IMR-90 (cell line): ENCODE measurements around the gene TMEM204. TPM values are rescaled to one million over a fixed set of nuclear protein-coding genes. Genes with fewer than 3 reads are reported as not detected.

Experiments used
- ATAC-seq: fragments of 200-7000 bp; cut with Tn5 transposase; 2 replicates; pipeline ENCODE4 v1.9.1; 2020; ENCODE audit warnings: low read depth, mild to moderate bottlenecking, moderate library complexity
- BruUV-seq: library from RNA; stranded (reverse); fragments of 400-500 nt; replicated peaks from 2 replicates; lab custom pipeline; 2021; lab: Mats Ljungman, UMichigan
- CTCF ChIA-PET: fragments of 300-600 bp; formaldehyde crosslinking; extraction: SDS; loops from one replicate; lab custom pipeline; 2021; ENCODE audit warnings: antibody characterized with exemption; lab: Yijun Ruan, JAX
- POLR2A ChIA-PET: fragments of 300-600 bp; sonication (Branson Sonifier 250); formaldehyde crosslinking; loops from one replicate; lab custom pipeline; 2022; ENCODE audit warnings: antibody characterized with exemption; ENCODE audit not compliant: unreplicated experiment; lab: Charles Lee
- DNase-seq: peaks from one replicate; pipeline ENCODE4 v3.0.0; 2013
- H2AFZ ChIP-seq: replicated peaks from 2 replicates; pipeline ENCODE3; 2013; ENCODE audit warnings: low read length, mild to moderate bottlenecking; ENCODE audit not compliant: poor library complexity
- H2AK5ac ChIP-seq: 2 replicates; pipeline ENCODE4 v1.6.1; 2013; ENCODE audit warnings: low read depth, low read length, inconsistent platforms
- H2AK9ac ChIP-seq: replicated peaks from 2 replicates; pipeline ENCODE3; 2013; ENCODE audit warnings: mild to moderate bottlenecking, low read depth, low read length, moderate library complexity; ENCODE audit not compliant: poor library complexity
- H2BK120ac ChIP-seq: 2 replicates; pipeline ENCODE4 v1.6.1; 2013; ENCODE audit warnings: low read depth, low read length, inconsistent platforms
- H2BK15ac ChIP-seq: 3 replicates; pipeline ENCODE4 v1.6.1; 2013; ENCODE audit warnings: low read depth, low read length, inconsistent platforms
- H2BK20ac ChIP-seq: 2 replicates; pipeline ENCODE4 v1.6.1; 2013; ENCODE audit warnings: low read depth, mild to moderate bottlenecking, inconsistent platforms, low read length, moderate library complexity
- H2BK5ac ChIP-seq: 2 replicates; pipeline ENCODE4 v1.6.1; 2013; ENCODE audit warnings: mild to moderate bottlenecking, low read depth, low read length, inconsistent platforms; ENCODE audit not compliant: poor library complexity, severe bottlenecking
- H3K14ac ChIP-seq: replicated peaks from 2 replicates; pipeline ENCODE4 v1.6.1; 2013; ENCODE audit warnings: low read depth, low read length, inconsistent platforms
- H3K18ac ChIP-seq: 2 replicates; pipeline ENCODE4 v1.6.1; 2013; ENCODE audit warnings: low read depth, low read length, control low read depth
- H3K23ac ChIP-seq: 2 replicates; pipeline ENCODE4 v1.6.1; 2013; ENCODE audit warnings: low read depth, low read length, inconsistent platforms
- H3K27ac ChIP-seq: 2 replicates; pipeline ENCODE4 v1.5.1; 2013; ENCODE audit warnings: mild to moderate bottlenecking, control low read depth, low read length; ENCODE audit not compliant: insufficient read depth
- H3K27me3 ChIP-seq: 2 replicates; pipeline ENCODE4 v1.6.1; 2013; ENCODE audit warnings: low read length; ENCODE audit not compliant: control insufficient read depth, insufficient read depth
- H3K36me3 ChIP-seq: 2 replicates; pipeline ENCODE4 v1.6.1; 2013; ENCODE audit warnings: low read length, mixed read lengths; ENCODE audit not compliant: control insufficient read depth, insufficient read depth
- H3K4ac ChIP-seq: 2 replicates; pipeline ENCODE4 v1.6.1; 2013; ENCODE audit warnings: low read depth, low read length, inconsistent platforms
- H3K4me1 ChIP-seq: 2 replicates; pipeline ENCODE4 v1.6.1; 2013; ENCODE audit warnings: low read length, mixed read lengths; ENCODE audit not compliant: control insufficient read depth, insufficient read depth
- H3K4me2 ChIP-seq: 2 replicates; pipeline ENCODE4 v1.6.1; 2013; ENCODE audit warnings: low read depth, mild to moderate bottlenecking, control low read depth, low read length, moderate library complexity
- H3K4me3 ChIP-seq: 2 replicates; pipeline ENCODE4 v1.5.1; 2013; ENCODE audit warnings: low read depth, mild to moderate bottlenecking, control low read depth, low read length, moderate library complexity; ENCODE audit not compliant: insufficient read depth
- H3K56ac ChIP-seq: 2 replicates; pipeline ENCODE4 v1.6.1; 2013; ENCODE audit warnings: low read length, inconsistent platforms; ENCODE audit not compliant: insufficient read depth; ENCODE audit errors: extremely low read depth
- H3K79me1 ChIP-seq, 2 experiments: 2 replicates each; pipeline ENCODE4 v1.6.1; 2013; ENCODE audit warnings: low read length in 2 of 2, inconsistent platforms in 1 of 2, low read depth in 1 of 2
- H3K9ac ChIP-seq: 2 replicates; pipeline ENCODE4 v1.6.1; 2013; ENCODE audit warnings: low read depth, low read length, control low read depth
- H3K9me1 ChIP-seq: 2 replicates; pipeline ENCODE4 v1.6.1; 2013; ENCODE audit warnings: low read length, inconsistent platforms; ENCODE audit not compliant: insufficient read depth
- H3K9me3 ChIP-seq: 2 replicates; pipeline ENCODE4 v1.6.1; 2013; ENCODE audit warnings: low read length; ENCODE audit not compliant: control insufficient read depth, insufficient read depth
- H4K20me1 ChIP-seq: 2 replicates; pipeline ENCODE4 v1.6.1; 2013; ENCODE audit warnings: low read length, inconsistent platforms; ENCODE audit not compliant: insufficient read depth
- H4K5ac ChIP-seq: 2 replicates; pipeline ENCODE4 v1.6.1; 2013; ENCODE audit warnings: mild to moderate bottlenecking, low read depth, low read length, control low read depth
- H4K8ac ChIP-seq, 2 experiments: 2 replicates each; pipeline ENCODE4 v1.6.1; 2013; ENCODE audit warnings: low read depth in 2 of 2, low read length in 2 of 2, control low read depth in 1 of 2, inconsistent platforms in 1 of 2
- H4K91ac ChIP-seq: 2 replicates; pipeline ENCODE4 v1.6.1; 2013; ENCODE audit warnings: low read depth, low read length, inconsistent platforms; ENCODE audit not compliant: insufficient read depth
- BHLHE40 ChIP-seq: fragments of 150-350 bp; IDR thresholded peaks from 2 replicates; pipeline ENCODE4 v1.6.1; 2016; ENCODE audit warnings: mild to moderate bottlenecking, low read depth, low read length
- CHD1 ChIP-seq: IDR thresholded peaks from 2 replicates; pipeline ENCODE4 v1.6.1; 2012; ENCODE audit warnings: low read depth, low read length, improper control_type of control experiment
- CTCF ChIP-seq: conservative IDR thresholded peaks from 2 replicates; pipeline ENCODE4 v1.5.1; 2012; ENCODE audit warnings: mild to moderate bottlenecking, low read depth, low read length, improper control_type of control experiment
- MAFK ChIP-seq: IDR thresholded peaks from 2 replicates; pipeline ENCODE4 v1.6.1; 2012; ENCODE audit warnings: low read depth, low read length, improper control_type of control experiment
- MXI1 ChIP-seq: IDR thresholded peaks from 2 replicates; pipeline ENCODE4 v1.6.1; 2012; ENCODE audit warnings: low read depth, mild to moderate bottlenecking, low read length, moderate library complexity, borderline replicate concordance
- RCOR1 ChIP-seq: IDR thresholded peaks from 2 replicates; pipeline ENCODE4 v1.6.1; 2012; ENCODE audit warnings: mild to moderate bottlenecking, low read length, improper control_type of control experiment; ENCODE audit not compliant: insufficient replicate concordance
- SMC3 ChIP-seq: fragments of 150-350 bp; IDR thresholded peaks from 2 replicates; pipeline ENCODE4 v1.6.1; 2016; ENCODE audit warnings: low read depth, mild to moderate bottlenecking, antibody characterized with exemption, low read length, moderate library complexity
- WGBS, 2 experiments: methylation state at CpG; one replicate each; pipeline versions ENCODE4 v1.1.5 to v1.1.7; 2013; ENCODE audit warnings: missing lambda C conversion rate in 2 of 2; ENCODE audit not compliant: insufficient read length in 1 of 2; ENCODE audit errors: extremely low coverage in 2 of 2; 5-methylcytosine and 5-hydroxymethylcytosine counted together
- dilution Hi-C: fragments of 300-500 bp; cut with HindIII; formaldehyde crosslinking; loops from one replicate; pipeline ENCODE4 v1.14.3; 2018; ENCODE audit warnings: low sequenced_read_pairs; ENCODE audit not compliant: unreplicated experiment
- in situ Hi-C: fragments of 300-500 bp; cut with MboI; formaldehyde crosslinking; loops from 3 replicates; pipeline ENCODE4 v1.14.3; 2019; ENCODE audit warnings: low sequenced_read_pairs, inconsistent platforms, mixed read lengths
- intact Hi-C: fragments of 100-400 bp; cut with micrococcal nuclease; formaldehyde crosslinking; loops from 2 replicates; pipeline ENCODE4 v1.10.0; 2022
- polyA plus RNA-seq, 3 experiments: library from polyadenylated mRNA; depleted of rRNA; stranded (reverse); fragments of >200 nt; gene quantifications; 2 replicates each; pipeline ENCODE4 v1.2.3, GENCODE V29; 2012; ENCODE audit warnings: low replicate concordance in 1 of 3
- total RNA-seq: library from RNA; depleted of rRNA; stranded (reverse); fragments of >200 nt; gene quantifications from 2 replicates; pipeline ENCODE4 v1.2.3, GENCODE V29; 2012

Gene TMEM204
- total and polyA plus RNA-seq, 2 of the 4 experiments (the other 2 are of a cell fraction): 7.0 to 12.3 TPM

GRCh38 chr16:1554826-1555445 is 21.5 kb downstream of the TMEM204 start:
- Histone ChIP-seq H2AK9ac (no peak overlapping the region), H3K27ac (no peak overlapping the region), H3K18ac (no peak overlapping the region), H3K4ac (no peak overlapping the region), H3K27me3 (no peaks in the 10 kb centered on the region), H3K79me1 (peaks cover 0 to 10% of the 10 kb centered on the region in 2 experiments; a peak in 3 of 4 replicates), H4K8ac (no peak overlapping the region), H4K91ac (no peak overlapping the region), H3K56ac (no peak overlapping the region), H4K5ac (no peak overlapping the region), H2AK5ac (no peak overlapping the region), H3K4me2 (no peak overlapping the region), H3K23ac (no peak overlapping the region), H3K9me1 (no peaks in the 10 kb centered on the region), H3K9me3 (no peaks in the 10 kb centered on the region), H3K36me3 (peaks cover 35% of the 10 kb centered on the region), H3K4me1 (no peaks in the 10 kb centered on the region), H2BK15ac (no peak overlapping the region), H2AFZ (no peak overlapping the region), H2BK120ac (no peak overlapping the region), H3K9ac (no peak overlapping the region), H2BK20ac (no peak overlapping the region), H3K14ac (no peak overlapping the region), H3K4me3 (no peak overlapping the region), H4K20me1 (no peaks in the 10 kb centered on the region), H2BK5ac (no peak overlapping the region)
- in situ Hi-C loops (no loop called here), intact Hi-C loops (no loop called here), dilution Hi-C loops (no loop called here)
- DNase-seq: no peak
- ChIA-PET CTCF (no interaction called here), POLR2A (no interaction called here)
- no TSS peak for BruUV-seq
- ATAC-seq: no peak
- TF ChIP-seq MXI1 (no peak), RCOR1 (no peak), BHLHE40 (no peak), MAFK (no peak), SMC3 (no peak), CHD1 (no peak), CTCF (no peak)
- WGBS, 2 experiments: 97% methylated on average over 26 of the region's 34 CpGs; no CpG with 5 or more reads in 1 of the 2 experiments
